CD4-positive, alpha-beta T cell treated with Interleukin-21 for 1 hour (primary cell): ENCODE measurements around the gene RMRP.

Source experiments
- DNase-seq: peaks from one replicate; pipeline ENCODE4 v3.0.0-alpha.2; 2020

The RMRP gene

DNA sequence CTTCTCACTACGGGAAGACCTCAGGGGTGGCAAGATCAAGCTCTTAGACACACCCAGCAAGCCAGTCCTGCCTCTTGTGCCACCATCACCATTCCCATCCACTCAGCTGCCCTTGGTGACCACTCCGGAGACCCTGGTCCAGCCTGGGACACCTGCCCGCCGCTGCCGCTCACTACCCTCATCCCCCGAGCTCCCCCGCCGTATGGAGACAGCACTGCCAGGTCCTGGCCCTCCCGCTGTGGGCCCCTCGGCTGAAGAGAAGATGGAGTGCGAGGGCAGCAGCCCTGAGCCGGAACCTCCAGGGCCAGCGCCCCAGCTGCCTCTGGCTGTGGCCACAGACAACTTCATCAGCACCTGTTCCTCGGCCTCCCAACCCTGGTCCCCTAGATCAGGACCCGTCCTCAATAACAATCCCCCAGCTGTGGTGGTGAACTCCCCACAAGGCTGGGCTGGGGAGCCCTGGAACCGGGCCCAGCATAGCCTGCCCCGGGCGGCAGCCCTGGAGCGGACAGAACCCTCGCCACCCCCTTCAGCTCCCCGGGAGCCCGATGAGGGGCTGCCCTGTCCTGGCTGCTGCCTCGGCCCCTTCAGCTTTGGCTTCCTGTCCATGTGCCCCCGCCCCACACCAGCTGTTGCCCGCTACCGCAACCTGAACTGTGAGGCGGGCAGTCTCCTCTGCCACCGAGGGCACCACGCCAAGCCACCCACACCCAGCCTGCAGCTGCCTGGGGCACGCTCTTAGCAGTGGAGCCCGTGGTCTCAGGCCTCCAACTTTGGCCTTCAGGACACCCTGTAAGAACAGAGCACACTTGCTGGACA, 48.6 kb downstream of the RMRP start:
- DNase-seq = no peak

DNA sequence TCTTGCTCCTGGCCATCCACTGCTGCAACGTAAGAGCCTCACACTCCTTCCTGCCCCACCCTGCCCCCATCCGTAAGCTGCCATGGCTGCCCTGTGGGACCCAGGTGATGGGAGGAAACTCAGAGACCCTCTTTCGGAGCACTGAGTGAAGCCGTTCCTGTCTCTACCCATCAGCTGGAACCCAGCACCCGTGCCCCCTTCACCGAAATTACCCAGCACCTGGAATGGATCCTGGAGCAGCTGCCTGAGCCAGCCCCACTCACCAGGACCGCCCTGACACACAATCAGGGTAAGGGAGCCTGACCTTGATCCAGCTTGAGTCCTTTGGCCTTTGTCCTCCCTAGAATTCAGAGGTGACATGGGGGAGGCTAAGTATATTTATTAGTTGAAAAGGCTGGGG, 49.6 kb downstream of the RMRP start:
- DNase-seq = no peak
